Body of pancreas (tissue), 4 donors: ENCODE measurements around the gene SEZ6L2.

Source experiments
- CTCF ChIP-seq, 7 experiments: fragments of 450-650 bp in 4 of 7; fragments of 200-600 bp in 3 of 7; sonication (generic) in 3 of 7; IDR thresholded peaks; one replicate each; pipeline ENCODE4 v1.5.1; 2016 to 2019; ENCODE audit warnings: antibody characterized with exemption in 7 of 7
- POLR2A ChIP-seq, 3 donors: fragments of 450-650 bp; IDR thresholded peaks; one replicate each; pipeline ENCODE4 v1.6.1; 2016; ENCODE audit warnings: antibody characterized with exemption in 3 of 3, mild to moderate bottlenecking in 2 of 3

- no peak for TF ChIP-seq POLR2A (IDR thresholded peaks at IDR 0.05)
- no peak for TF ChIP-seq CTCF (IDR thresholded peaks at IDR 0.05)
Observed at GRCh38 chr16:29840240-29840639, 59.1 kb downstream of the SEZ6L2 start.
